Measurements from ENCODE around the gene COA7. TPM values are rescaled to one million over a fixed set of nuclear protein-coding genes. Genes with fewer than 3 reads are reported as not detected.

The COA7 gene
- polyA plus RNA-seq, 3 donors = 17.8 to 20.2 (median 19.6) TPM

- DNase-seq (ENCODE audit: low read depth in 3 of 3, low spot score in 2 of 3) = no peak
Observed at GRCh38 chr1:52637946-52638345, 60.2 kb downstream of the COA7 start.

GRCh38 chr1:52636721-52637695 is 61.1 kb downstream of the COA7 start:
- no peak for DNase-seq (ENCODE audit: low read depth in 3 of 3, low spot score in 2 of 3)

- DNase-seq (ENCODE audit: low read depth in 3 of 3, low spot score in 2 of 3) = no peak
Observed at GRCh38 chr1:52635321-52636089, 62.6 kb downstream of the COA7 start.

Other genes with a start within 250 kb of the COA7 start
- 10 to 100 TPM; 75.6 to 82.4 (median 77.5) TPM for gene TUT4, start 145.3 kb downstream of the COA7 start, polyA plus RNA-seq (ENCODE audit: insufficient read length in 3 of 3)
- gene GPX7, start 96.0 kb downstream of the COA7 start, polyA plus RNA-seq (ENCODE audit: insufficient read length in 3 of 3) = 10 to 100 TPM; 68.0 to 81.3 (median 68.5) TPM
- 1 to 10 TPM; 1.1 to 1.9 (median 1.6) TPM for gene SHISAL2A, start 65.2 kb downstream of the COA7 start, polyA plus RNA-seq (ENCODE audit: insufficient read length in 3 of 3)
- gene ZYG11B, start 28.1 kb upstream of the COA7 start, polyA plus RNA-seq (ENCODE audit: insufficient read length in 3 of 3) = 10 to 100 TPM; 25.1 to 26.4 (median 25.2) TPM
- gene ZYG11A, start 144.4 kb upstream of the COA7 start, polyA plus RNA-seq (ENCODE audit: insufficient read length in 3 of 3) = under 1 TPM; 0.14 to 0.17 (median 0.15) TPM
- 100 to 1,000 TPM; 107 to 108 (median 108) TPM for gene ECHDC2, start 223.4 kb upstream of the COA7 start, polyA plus RNA-seq (ENCODE audit: insufficient read length in 3 of 3)
- gene SCP2, start 228.9 kb upstream of the COA7 start, polyA plus RNA-seq (ENCODE audit: insufficient read length in 3 of 3) = 100 to 1,000 TPM; 236 to 247 (median 241) TPM

Data from right renal cortex interstitium (tissue), 3 donors.